NCI-H187 (cell line): Measurements from ENCODE around the gene NBDY.
"Not testable (repeated sequence)": the region's sequence is repeated elsewhere in the genome, so short reads cannot be mapped to it uniquely, and the experiment has no call there.

Experiments used
- DNase-seq, 2 experiments: peaks; one replicate each; lab custom pipeline; 2025; lab: John Stamatoyannopoulos, UW

Gene NBDY

DNA sequence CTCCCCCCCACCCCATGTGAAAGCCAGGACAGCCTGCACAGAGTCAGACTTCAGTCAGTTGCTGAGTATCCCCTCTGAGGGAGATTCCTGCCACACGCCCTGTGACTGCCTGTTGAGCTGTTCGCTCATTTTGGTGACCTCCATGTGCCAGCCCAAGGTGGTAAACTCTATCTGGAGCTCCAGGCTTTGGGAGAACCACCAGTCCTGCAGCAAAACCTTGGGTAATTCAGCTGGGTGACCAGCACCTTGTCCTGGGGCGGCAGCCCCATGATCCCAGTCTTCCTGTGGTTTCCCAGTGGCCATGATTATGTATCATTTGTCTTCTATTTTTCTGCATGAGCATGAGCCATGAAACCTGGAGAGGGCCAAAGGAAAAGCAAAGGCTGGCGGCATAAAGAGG is 73.4 kb downstream of the NBDY start:
- no peak for DNase-seq

DNA sequence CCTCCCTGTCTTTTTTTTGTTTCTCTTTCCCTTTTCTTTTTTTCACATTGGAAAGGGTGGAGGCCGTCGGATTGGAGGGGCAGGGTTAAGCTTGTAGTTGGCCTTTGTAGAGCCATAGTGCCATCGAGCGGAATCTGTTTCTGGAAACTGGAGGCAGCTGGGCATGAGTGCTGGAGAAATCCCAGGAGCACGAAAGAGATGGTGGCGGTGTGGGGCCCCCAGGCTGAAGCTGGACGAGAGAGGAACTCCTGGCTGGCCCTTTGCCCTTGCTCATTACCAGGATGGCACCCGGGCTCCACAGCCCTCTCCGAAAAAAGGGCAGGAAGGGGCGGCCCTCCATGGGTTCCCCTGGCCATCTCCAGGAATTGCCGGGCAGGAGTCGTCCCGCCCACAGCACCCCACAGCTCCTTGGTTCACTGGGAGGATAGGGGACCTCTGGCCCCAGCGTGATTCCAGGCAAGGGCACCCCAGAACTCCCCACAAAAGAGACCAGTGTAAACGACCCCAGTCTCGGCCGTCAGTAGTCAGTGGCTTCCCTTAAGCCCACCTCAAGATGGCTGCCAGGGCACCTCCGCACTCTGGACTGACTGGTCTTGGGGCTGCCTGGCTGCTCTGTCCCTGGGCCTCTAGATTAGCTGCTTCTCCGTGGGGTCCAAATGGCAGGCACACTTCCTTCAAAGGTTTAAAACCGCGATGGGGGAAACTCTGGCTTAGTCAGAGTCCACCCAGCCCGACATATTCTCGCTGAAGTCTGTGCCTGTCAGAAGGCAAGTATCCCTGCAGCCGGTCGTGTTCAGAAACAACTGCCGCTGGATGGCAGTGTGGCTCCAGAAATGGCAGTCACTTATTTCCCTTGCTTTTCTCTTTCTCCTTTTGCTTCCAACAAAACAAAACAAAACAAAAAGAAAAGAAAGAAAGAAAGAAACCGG is 74.1 kb downstream of the NBDY start:
- DNase-seq, result no peak

DNA sequence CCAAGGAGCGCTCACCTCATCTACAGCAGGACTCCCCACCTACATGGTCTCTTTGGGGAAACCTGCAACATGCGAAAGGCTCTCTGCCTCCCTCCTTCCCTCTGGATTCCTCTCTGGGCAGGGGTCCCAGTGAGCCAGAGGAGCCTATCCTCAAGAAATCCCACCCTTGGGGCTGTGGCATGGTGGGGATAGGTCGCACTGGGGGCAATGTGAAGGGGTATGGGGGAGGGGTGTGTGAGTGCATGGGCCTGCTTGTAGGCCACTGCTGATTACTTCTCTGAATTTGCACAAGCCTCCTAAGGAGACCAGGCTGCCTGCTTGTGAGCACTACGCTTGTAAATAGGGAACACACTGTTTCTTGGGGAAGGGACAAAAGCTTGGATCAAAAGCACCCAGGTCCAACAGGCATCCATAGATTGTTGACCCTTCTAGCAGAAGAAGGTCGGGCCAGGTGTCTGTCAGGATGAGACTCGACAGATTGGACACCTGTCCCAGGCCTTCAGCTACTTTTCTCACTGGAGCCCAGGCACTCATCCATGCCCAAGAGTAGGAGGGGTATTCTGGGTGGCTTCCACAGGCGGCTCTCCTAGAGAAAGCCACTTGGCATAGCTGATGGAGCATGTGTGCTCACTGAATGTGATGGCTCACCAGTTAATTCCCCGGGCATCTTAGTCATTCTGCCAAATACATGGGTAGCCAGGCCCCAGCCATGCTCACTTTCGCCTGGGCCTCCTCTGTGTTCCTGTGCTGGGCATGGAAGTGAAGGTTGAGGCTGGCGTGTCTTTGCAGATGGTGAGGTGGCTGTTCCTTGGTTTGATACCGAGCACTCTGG is 75.0 kb downstream of the NBDY start:
- no peak for DNase-seq

DNA sequence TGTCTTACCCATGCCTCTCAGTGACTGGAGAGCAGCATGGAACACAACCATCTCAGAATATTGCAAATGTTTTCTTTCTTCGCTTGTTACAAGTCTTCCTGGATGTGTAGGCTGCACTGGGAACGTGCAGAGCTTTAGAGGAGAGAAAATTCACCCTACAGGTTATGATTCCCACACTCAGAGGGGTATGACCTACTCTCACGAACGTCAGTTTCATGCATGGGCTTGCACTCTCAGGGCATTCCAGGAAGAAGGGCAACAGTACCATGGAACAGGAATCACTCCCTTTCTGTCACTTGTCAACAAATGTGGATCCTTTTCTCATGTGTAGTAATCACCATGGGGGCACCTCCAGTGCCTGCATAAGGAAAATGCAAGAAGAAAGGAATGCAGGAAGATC is 75.8 kb downstream of the NBDY start:
- DNase-seq, result no peak

DNA sequence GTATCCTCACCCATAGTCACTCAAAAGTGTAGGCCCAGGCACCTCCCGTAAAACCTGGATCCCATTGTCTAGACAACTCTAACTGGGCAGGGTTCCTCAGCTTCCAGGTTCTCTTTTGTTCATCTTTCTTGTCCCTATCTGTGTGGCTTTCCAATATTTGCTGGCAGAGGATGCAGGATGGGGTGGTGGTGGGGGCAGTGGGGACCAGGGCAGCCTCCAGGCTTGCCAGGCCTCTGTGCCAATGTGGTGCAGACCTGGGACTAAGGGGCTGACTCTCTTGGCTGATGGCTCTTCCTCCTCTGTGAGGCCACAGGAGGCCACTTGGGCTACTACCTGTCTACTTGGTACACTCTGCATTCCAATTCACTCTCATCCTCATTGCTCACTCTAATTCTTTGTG is 76.4 kb downstream of the NBDY start:
- no peak for DNase-seq

- not testable (repeated sequence) for DNase-seq
Measured at GRCh38 chrX:56806176-56806575, 77.1 kb downstream of the NBDY start.

DNA sequence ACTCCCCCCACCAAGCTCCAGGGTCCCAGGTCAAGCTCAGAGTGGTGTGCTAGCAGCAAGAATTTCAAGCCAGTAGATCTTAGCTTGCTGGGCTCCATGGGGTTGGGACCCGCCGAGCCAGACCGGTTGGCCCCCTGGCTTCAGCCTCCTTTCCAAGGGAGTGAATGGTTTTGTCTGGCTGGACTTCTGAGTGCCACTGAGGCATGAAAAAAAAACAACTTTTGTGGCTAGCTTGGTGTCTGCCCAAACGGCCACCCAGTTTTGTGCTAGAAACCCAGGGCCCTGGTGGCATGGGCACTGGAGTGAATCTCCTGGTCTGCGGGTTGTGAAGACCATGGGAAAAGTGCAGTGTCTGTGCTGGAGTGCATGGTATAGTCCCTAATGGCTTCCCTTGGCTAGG is 82.6 kb downstream of the NBDY start:
- no peak for DNase-seq

- no peak for DNase-seq
Measured at GRCh38 chrX:56812515-56813105, 83.6 kb downstream of the NBDY start.

GRCh38 chrX:56813318-56813837 is 84.3 kb downstream of the NBDY start:
- no peak for DNase-seq

- DNase-seq, result no peak
Measured at GRCh38 chrX:56817179-56817578, 88.1 kb downstream of the NBDY start.

DNA sequence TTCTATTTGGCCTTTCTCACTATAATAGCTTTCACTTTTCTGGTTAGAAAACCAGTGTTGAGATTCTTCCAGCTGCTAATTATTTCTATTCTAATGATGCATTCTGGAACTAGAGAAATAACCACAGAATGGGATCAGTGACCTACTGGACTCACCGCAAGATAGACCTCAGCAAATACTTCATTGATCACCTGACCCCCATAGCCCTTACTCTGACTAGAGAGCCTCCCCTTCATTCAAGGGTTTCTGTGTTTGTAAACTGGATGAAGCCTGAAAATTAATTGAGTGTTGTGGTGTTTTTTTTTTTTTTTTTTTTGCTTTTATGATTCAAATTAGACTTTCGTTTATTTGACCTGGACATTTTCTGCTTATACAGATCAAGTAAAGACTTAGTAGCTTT is 97.0 kb downstream of the NBDY start:
- DNase-seq, result no peak

DNA sequence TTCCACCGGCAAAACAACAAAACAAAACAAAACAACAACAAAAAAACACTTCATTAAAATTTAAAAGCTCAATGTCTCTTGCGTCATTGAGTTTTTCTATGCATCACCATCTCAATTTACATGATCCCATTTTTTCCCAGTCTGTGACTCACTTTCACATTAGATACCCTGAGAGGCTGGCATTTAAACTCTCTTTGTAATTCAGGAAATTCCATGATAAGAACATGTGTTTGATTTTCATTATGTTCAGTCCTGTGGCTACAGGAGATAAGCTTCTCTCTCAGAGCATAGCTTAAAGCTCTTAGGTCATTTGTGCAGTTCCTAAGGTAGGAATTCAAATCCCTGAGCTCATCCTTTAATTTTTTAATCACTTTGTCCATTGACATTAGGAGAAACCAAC is 104.6 kb downstream of the NBDY start:
- DNase-seq, result no peak

DNA sequence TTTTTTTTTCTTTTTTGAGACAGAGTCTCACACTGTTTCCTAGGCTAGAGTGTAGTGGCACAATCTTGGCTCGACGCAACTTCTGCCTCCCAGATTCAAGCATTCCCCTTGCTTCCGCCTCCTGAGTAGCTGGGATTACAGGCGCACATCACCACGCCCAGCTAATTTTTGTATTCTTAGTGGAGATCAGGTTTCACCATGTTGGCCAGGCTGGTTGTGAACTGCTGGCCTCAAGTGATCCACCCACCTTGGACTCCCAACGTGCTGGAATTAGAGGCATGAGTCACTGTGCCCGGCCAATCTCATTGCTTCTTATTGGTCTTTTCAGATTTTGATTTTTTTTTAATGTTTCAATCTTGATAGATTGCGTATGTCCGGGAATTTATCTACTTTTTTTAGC is 124.4 kb downstream of the NBDY start:
- DNase-seq, result no peak

- no peak for DNase-seq
Measured at GRCh38 chrX:56857042-56857441, 128.0 kb downstream of the NBDY start.

DNA sequence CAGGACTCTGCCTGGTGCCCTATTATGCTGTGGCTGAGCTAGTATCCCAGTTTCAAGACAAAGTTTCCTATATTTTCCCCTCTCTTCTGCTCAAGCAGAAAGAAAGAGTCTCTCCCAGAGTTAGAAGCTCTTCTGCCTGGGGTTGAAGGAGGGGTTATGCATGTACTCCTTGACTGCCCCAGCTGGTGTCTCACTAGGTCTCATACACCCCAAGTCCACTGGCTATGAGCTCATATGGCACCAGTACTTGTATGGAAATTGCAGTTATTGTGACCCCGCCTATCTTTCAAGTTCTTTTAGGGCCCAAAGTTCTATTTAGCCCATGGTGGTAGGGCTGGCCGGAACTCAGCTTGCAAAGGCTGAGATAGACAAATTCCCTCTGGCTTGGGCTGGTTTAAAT is 131.8 kb downstream of the NBDY start:
- no peak for DNase-seq
